ENCODE data around the gene DPAGT1.
A peak's percentile ranks its signal among the peaks of the same experiment; 100 is the strongest.
"Not testable (repeated sequence)": the region's sequence is repeated elsewhere in the genome, so short reads cannot be mapped to it uniquely, and the experiment has no call there.

The DPAGT1 gene

DNA sequence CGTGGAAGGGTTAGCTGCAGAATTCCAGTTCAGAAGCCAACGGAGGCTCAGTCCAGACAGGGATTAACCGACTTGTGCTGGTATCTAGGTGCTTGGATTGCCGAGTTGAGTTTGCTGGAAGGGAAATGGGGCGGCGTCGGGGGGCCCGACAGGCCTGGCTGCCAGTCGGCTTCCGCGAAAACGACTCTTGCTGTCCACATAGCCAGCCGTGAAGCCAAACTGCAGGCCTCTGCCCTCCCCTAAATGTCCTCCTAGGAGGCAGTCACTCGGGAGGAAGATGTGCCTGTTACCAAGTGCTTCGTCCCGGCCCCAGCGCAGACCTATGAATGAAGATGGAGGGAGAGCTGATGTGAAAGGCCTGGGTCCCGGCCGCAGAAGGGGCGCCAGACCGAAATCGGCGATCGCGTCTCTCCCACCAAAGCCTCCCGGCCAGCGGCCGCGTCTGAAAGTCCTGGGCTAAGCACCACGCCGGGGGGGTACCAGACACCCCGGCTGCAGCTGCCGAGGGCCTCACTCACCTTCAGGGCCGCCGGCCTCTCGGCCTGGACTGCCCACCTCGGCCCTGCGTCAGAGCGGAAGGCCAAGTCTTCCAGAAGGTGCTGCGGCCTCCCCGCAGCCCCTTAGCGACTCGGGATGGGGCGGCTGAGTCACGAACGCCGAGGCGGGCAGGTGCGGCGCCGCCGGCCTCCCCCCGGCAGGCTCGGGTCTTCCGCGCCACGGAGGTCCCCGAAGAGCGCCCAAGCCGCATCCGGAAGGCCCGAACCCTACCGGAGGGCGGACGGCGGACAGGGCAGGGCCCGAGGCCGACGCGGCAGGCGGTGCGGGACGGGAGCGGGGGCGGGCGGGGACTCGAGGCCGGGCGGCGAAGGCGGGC is 7.5 kb downstream of the DPAGT1 start:
- DNase-seq (ENCODE audit: low read depth in 2 of 2): no peak

DNA sequence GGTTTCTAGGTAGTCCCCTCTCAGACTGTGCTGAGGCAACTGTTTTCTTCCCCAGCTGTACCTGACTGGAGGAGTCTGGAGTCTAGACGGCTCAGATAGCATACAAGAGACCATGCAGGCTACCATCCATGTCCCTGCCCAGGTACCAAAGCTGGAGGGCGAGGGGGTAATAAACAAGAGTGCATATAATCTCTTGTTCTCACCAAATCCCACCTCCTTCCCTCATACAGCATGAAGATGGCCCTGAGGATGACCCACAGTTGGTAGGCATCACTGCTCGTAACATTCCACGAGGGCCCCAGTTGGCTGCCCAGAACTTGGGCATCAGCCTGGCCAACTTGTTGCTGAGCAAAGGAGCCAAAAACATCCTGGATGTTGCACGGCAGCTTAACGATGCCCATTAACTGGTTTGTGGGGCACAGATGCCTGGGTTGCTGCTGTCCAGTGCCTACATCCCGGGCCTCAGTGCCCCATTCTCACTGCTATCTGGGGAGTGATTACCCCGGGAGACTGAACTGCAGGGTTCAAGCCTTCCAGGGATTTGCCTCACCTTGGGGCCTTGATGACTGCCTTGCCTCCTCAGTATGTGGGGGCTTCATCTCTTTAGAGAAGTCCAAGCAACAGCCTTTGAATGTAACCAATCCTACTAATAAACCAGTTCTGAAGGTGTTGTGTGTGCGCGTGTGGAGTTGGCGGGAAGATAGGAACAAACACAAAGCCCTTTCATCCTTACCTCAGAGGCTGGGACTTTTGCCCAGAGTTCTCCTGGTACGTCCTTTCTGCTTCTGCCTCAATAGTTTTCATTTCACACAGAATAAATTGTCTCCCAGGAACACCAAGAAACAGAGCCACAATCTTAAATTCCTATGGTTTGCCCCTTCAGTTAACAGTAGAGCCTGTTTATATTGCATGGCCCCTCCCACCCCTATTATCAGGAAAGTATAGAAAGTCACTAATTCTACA is 8.5 kb downstream of the DPAGT1 start:
- DNase-seq (ENCODE audit: low read depth in 2 of 2): no peak

DNA sequence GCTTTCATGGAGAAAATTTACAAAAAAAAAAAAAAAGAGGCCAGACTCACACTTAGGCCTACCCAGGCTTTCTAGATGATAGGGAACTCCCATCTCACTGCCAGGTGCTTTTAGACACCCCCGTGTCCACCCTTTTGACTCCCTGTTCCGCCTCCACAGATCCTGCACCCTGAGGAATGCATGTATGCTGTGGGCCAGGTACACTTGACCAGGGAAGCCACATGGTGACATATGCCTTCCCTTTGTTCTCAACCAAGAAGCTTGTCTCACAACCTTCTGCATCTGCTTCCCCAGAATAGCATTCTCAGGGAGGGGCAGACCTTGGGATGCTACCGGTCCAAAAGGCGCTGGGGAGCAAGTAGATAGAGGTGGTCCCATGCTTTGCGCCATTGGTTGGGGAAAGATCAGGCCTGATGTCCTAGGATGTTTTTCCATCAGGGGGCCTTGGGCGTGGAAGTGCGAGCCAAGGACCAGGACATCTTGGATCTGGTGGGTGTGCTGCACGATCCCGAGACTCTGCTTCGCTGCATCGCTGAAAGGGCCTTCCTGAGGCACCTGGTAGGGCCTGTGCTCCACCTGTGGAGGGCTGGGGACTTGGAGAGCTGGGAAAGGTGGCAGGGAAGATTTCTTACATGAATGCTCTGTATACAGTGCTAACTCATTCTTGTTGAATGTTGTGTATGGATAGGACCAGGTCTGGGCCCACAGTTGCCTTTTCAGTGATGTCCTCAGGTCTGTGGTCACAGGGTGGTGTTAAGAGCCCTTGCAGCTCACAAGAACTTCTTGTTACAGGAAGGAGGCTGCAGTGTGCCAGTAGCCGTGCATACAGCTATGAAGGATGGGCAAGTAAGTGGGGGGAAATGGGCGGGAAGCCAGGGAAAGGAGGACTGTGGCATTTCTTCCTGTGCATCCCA is 9.4 kb downstream of the DPAGT1 start:
- no peak for DNase-seq (ENCODE audit: low read depth in 2 of 2)

DNA sequence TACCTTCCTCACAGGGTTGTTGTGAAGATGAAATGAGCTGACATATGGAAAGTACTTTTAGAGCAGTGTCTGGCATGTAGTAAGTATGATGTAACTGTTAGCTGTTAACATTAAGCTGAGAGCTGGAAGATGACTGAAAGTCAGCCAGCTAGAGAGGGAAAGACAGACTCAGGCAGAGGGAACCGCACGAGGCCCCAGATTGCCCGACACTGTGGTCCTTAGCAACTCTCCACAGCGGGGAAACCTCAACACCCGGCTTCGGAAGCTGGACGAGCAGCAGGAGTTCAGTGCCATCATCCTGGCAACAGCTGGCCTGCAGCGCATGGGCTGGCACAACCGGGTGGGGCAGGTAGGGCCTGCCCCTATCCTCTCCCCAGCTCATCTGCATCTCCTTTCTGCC is 10.5 kb downstream of the DPAGT1 start:
- no peak for DNase-seq (ENCODE audit: low read depth in 2 of 2)

DNA sequence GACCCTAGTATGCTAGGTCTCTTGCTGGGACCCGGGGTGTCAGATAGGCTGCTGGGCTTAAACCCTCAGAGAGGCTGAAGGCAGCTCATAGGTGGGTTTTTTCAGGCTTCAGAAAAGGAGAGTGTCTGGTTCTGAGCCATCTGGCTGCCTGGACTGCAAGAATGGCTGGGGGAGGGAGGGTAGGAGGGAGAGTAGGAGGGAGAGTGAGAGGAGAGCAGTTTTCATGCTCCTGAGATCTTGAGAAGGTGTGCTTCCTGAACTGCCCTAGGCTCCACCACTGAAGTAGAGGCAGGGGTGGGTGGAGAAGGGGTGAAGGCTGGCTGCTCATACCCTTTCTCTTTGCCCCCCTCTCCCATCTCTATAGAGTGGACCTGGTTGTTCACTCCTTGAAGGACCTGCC is 12.3 kb downstream of the DPAGT1 start:
- no peak for DNase-seq (ENCODE audit: low read depth in 2 of 2)

DNA sequence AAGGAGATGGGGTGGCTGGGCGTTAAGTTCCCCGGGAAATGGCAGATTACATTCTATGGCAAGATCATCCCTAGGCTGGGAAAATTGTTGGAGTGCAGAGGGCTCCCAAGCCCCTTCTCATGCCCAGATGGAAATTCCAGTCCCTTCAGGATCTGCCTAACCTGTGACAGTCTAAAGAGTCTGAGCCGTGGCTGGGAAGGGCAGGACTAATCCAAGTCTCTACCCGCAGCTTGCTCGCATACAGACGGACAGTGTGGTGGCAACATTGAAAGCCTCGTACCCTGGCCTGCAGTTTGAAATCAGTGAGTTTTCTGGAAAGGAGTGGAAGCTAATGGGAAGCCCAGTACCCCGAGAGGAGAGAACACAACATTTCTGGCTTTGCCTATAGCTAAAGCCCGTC is 13.2 kb downstream of the DPAGT1 start:
- no peak for DNase-seq (ENCODE audit: low read depth in 2 of 2)

DNA sequence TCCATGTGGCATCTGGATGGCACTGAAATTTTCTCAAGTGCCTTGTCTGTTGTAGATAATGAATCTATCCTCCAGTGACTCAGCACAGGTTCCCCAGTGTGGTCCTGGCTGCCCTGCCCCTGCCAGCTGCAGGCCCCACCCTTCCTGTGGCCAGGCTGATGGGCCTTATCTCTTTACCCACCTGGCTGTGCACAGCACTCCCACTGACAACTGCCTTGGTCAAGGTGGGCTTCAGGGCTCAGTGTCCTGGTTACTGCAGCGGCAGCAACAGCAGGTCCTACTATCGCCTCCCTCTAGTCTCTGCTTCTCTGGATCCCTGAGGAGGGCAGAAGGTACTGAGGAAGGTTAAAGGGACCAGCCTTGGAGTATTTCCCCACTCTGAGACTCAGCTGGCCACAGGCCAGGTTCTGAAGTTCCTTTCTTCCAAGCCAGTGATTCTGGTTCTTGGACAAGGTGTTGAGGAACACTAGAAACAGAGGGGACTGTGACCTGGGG is 13.9 kb downstream of the DPAGT1 start:
- no peak for DNase-seq (ENCODE audit: low read depth in 2 of 2)

DNA sequence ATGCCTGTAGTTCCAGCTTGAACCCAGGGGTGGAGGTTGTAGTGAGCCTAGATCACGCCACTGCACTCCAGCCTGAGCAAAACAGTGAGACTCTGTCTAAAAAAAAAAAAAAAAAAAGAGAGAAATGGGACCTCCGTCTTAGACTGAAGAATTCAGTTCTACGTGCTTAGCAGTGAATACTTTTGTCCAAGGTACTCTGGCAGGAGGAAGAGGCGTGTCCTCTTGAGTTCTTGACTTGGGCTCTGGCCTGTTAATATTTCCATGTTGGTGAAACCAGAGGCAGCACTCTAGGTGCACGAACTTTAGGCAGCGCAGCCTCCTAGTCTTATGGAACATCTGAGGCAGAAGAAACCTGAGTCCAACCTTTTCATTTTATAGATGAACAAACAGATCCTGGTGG is 14.5 kb downstream of the DPAGT1 start:
- DNase-seq (ENCODE audit: low read depth in 2 of 2): no peak

DNA sequence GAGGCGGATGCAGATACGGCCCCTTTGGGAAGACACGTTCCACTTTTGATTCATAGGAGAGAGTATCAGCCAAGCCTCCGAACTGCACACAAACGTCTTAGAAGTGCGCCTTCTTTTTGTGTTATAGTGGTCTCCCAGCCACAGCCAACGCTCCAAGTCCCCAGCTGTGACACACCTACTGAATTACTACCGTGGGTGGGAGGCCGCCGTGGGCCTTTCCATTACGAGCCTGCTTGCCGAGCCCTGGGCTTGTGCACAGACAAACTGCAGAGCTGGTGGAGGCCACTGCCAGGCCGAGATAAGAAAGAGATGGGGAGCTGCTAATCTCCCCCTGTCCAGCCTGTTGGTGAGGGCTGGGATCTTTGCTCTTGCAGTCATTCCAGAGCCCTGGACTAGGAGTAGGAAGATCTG is 16.2 kb downstream of the DPAGT1 start:
- peak in 1 of 2 donors; percentile 45 for DNase-seq (ENCODE audit: low read depth in 2 of 2)

DNA sequence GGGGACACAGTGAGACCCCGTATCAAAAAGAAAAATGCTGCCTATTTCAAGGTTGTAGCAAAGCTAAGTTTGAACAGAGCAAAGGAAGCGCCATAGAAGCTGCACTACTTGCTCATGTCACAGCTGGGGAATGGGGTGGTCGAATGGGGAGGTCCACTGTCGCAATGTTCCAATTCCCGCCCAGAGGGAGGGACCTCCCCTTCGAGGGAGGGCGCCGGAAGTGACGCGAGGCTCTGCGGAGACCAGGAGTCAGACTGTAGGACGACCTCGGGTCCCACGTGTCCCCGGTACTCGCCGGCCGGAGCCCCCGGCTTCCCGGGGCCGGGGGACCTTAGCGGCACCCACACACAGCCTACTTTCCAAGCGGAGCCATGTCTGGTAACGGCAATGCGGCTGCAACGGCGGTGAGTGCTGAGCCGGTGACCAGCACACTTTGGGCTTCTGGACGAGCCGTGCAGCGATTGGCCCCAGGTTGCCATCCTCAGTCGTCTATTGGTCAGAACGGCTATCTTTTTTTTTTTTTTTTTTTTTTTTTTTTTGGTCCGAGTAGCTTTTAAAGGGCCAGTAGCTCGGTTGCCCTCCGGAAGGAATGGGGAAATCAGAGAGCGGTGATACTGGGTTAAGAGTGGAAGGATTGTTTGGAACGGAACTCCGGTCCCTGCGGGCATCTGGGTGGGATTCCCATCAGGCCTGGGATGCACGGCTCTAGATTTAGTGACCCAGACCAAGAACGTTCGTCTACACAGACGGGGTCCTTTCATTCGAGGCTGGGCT is 16.8 kb downstream of the DPAGT1 start, which contains the start of gene HMBS:
Gene HMBS (plus strand): TSS at position 219 of the 774 bp plus-strand sequence. CDS start 153 bp downstream, at position 372.
- peak; percentile 84 to 87 for DNase-seq (ENCODE audit: low read depth in 2 of 2)

DNA sequence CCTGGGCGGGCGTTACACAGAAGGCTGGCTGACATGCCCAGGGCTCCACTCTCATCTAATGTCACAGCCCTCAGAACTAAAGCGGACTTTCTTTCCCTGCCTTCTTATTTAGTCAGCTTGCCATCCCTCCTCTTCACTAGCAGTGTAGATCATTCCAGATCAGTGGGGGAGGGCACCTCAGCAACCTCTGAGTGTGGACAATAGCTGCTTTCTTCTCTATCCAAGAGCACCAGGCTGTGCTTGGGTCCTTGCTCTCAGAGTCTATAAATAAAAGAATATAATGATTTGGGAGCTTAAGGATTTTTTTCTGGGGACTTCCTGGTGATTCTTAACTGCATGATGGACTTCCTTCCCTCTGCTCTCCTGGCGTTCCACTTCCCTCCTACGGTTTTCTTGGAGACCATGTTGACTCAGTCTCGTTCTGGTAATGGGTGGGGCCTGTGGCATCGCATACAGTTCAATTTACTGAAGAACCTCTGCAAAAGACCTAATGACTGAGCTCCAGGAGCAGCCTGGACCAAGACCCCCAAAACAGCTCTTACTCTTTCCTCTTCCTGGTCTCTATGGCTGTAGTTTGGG is 19.9 kb downstream of the DPAGT1 start:
- DNase-seq (ENCODE audit: low read depth in 2 of 2): no peak

DNA sequence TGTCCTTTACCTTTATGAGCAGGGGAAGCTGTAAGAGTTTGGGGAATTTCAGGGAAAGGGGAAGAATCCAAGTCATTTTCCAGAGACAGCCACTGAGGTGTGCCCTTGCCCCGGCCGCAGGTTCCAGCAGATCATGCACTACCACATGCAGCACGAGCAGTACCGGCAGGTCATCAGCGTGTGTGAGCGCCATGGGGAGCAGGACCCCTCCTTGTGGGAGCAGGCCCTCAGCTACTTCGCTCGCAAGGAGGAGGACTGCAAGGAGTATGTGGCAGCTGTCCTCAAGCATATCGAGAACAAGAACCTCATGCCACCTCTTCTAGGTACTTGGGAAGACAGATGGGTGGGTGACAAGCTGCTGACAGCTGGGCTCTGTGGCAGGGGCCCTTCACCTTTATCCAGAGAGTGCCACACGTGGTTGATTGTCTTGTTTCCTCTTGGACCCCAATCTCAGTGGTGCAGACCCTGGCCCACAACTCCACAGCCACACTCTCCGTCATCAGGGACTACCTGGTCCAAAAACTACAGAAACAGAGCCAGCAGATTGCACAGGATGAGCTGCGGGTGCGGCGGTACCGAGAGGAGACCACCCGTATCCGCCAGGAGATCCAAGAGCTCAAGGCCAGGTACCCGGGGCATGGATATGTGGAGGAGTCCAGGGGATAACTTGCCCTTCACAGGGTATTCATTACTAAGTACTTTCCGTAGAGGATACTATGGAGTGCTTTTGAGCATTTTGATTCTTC is 22.8 kb downstream of the DPAGT1 start:
- DNase-seq (ENCODE audit: low read depth in 2 of 2): no peak

DNA sequence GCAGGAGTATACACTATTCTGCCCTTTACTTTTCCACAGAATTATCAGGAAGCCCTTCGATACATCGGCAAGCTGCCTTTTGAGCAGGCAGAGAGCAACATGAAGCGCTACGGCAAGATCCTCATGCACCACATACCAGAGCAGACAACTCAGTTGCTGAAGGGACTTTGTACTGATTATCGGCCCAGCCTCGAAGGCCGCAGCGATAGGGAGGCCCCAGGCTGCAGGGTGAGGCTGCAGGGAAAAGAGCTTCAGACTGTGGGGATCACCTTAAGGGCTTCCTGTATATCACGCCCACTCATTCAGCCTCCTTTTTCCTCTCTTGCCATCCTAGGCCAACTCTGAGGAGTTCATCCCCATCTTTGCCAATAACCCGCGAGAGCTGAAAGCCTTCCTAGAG is 23.8 kb downstream of the DPAGT1 start:
- no peak for DNase-seq (ENCODE audit: low read depth in 2 of 2)

DNA sequence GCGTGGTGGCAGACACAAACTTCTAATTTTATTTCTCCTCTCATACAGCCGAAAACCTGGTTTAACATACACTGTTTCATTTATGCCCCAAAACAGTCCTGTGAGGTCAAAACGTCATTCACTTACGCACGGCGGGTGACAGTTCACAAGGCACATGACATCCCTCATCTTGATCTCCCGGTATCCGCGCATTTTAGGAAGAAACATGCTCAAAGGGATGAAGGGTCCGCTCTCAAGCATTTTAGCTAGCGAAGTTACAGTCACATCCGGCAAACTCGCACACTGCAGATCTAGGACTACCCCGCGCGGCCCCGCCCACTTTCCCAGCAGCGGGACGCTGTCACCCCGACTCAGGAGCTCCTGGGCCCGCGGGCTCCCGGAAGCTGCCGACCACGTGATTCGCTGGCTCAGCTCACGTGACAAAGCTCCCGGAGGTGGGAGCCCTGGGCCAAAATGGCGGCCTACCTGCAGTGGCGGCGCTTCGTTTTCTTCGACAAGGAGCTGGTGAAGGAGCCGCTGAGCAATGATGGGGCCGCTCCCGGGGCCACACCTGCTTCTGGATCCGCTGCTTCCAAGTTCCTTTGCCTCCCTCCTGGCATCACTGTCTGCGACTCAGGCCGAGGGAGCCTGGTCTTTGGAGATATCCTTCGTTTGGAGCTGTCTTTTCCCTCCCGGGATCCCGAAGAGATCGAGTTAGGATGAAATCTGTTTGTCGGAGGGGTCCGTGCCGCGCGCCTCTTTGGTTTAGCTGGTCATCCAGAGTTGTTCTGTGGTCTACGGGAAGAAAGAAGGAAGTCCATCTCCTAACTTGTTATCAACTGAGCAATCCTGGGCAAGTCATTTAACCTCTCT is 34.1 kb downstream of the DPAGT1 start, which contains the start of gene VPS11:
Gene VPS11 (plus strand): TSS at position 448 of the 852 bp plus-strand sequence. CDS start 6 bp downstream, at position 454.
- DNase-seq (ENCODE audit: low read depth in 2 of 2): peak; percentile 93 to 96

DNA sequence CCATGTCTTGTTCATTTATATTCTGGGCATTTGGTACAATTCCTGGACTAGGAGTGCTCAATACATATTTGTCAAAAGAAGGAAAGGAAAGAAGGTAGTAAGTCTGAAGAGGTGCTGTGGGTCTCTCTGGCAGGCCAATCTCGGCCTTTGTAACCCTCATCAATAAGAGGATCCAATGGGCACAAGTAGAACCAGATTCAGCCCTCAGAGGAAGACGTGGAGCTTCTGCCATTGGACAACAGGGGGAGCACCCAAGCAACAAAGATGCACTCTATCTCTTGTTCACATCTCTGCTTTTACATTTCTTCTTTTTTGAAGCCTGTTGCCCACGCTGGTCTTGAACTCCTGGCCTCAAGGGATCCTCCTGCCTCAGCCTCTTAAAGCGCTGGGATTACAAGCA is 36.3 kb downstream of the DPAGT1 start:
- no peak for DNase-seq (ENCODE audit: low read depth in 2 of 2)

DNA sequence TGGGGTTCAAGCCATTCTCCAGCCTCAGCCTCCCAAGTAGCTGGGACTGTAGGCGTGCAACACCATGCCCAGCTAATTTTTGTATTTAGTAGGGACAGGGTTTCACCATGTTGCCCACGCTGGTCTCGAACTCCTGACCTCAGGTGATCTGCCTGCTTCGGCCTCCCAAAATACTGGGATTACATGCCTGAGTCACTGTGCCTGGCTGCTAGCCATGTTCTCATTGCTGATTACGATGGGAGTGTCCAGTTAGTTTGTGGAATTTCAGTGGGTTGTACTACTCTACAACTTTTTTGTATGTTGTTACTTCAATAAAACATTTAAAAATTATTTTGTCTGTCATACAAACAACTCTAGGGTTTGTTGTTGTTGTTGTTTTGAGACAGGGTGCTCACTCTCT is 38.9 kb downstream of the DPAGT1 start:
- no peak for DNase-seq (ENCODE audit: low read depth in 2 of 2)

DNA sequence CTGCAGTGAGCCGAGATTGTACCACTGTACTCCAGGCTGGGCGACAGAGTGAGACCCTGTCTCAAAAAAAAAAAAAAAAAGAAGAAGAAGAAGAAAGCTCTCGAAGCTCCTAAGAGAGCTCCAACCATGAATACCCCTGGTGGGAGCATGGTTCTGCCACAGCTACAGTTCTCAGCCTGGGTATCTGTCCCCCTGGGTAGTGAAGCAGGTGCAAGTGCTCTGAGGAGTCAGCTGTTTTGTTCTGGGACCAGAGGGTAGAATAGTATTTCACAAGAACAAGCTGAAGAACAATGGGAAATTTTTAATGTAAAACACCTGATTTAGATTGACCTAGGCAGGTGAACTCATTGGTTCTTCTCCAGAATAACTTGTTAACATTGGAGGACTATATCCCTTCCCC is 40.4 kb downstream of the DPAGT1 start:
- DNase-seq (ENCODE audit: low read depth in 2 of 2): no peak

DNA sequence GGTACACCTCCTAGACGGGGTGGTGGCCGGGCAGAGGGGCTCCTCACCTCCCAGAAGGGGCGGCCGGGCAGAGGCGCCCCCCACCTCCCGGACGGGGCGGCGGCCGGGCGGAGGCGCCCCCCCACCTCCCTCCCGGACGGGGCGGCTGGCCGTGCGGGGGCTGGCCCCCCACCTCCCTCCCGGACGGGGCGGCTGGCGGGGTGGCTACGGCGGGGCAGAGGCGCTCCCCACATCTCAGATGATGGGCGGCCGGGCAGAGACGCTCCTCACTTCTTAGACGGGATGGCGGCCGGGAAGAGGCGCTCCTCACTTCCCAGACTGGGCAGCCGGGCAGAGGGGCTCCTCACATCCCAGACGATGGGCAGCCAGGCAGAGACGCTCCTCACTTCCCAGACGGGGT is 42.5 kb downstream of the DPAGT1 start:
- DNase-seq (ENCODE audit: low read depth in 2 of 2): not testable (repeated sequence)

Data from stimulated activated CD8-positive, alpha-beta memory T cell treated with anti-CD3 and anti-CD28 coated beads, Interleukin-15, amount 100 ng/mL, for 4 hours (primary cell).